ENCODE results near the gene DQX1.
A peak's percentile ranks its signal among the peaks of the same experiment; 100 is the strongest.

The DQX1 gene

GRCh38 chr2:74554820-74555531, 28.9 kb upstream of the DQX1 start:
- DNase-seq: peak; percentile 60

GRCh38 chr2:74553892-74554819, 28.1 kb upstream of the DQX1 start, which contains the start of the genes DOK1 and LOXL3:
Gene DOK1, plus strand, starts transcription at chr2:74554720. Its CDS starts 35 bp downstream, at chr2:74554755.
Gene LOXL3, minus strand, starts transcription at chr2:74553942. Its CDS starts 1,308 bp downstream, at chr2:74552634.
- peak; percentile 89 for DNase-seq

- DNase-seq: peak; percentile 35
These were observed 27.1 kb upstream of the DQX1 start for GRCh38 chr2:74552914-74553811.

- no peak for DNase-seq
These were observed 26.2 kb upstream of the DQX1 start for GRCh38 chr2:74551942-74552913.

- no peak for DNase-seq
These were observed 25.5 kb upstream of the DQX1 start for GRCh38 chr2:74551530-74551929.

GRCh38 chr2:74550231-74550630, 24.2 kb upstream of the DQX1 start:
- no peak for DNase-seq

- DNase-seq: peak; percentile 58
These were observed 23.1 kb upstream of the DQX1 start for GRCh38 chr2:74548900-74549826.

- no peak for DNase-seq
These were observed 22.4 kb upstream of the DQX1 start for GRCh38 chr2:74548285-74548899.

- DNase-seq: no peak
These were observed 20.0 kb upstream of the DQX1 start for GRCh38 chr2:74546004-74546403.

- DNase-seq: peak; percentile 28
These were observed 18.6 kb upstream of the DQX1 start for GRCh38 chr2:74544634-74545033.

GRCh38 chr2:74542978-74543377, 16.9 kb upstream of the DQX1 start:
- DNase-seq: no peak

- no peak for DNase-seq
These were observed 14.3 kb upstream of the DQX1 start for GRCh38 chr2:74540291-74540690.

GRCh38 chr2:74538881-74539339, 12.9 kb upstream of the DQX1 start:
- no peak for DNase-seq

- DNase-seq: no peak
These were observed 11.1 kb upstream of the DQX1 start for GRCh38 chr2:74537140-74537539.

GRCh38 chr2:74536166-74536950, 10.3 kb upstream of the DQX1 start:
- peak; percentile 39 for DNase-seq

- DNase-seq: no peak
These were observed 9.5 kb upstream of the DQX1 start for GRCh38 chr2:74535440-74535965.

- no peak for DNase-seq
These were observed 8.4 kb upstream of the DQX1 start for GRCh38 chr2:74534411-74534810.

- no peak for DNase-seq
These were observed 7.4 kb upstream of the DQX1 start for GRCh38 chr2:74533464-74533863.

- DNase-seq: peak; percentile 40
These were observed 6.2 kb upstream of the DQX1 start for GRCh38 chr2:74532222-74532621.

All from RPMI8226 (cell line).